GM19328 (cell line): ENCODE measurements around the gene KRT9.

Experiments used
- ATAC-seq: cut with Tn5 transposase; IDR thresholded peaks from one replicate; pipeline ENCODE4 v1.9.1; 2021; ENCODE audit warnings: mild to moderate bottlenecking, moderate library complexity; ENCODE audit not compliant: unreplicated experiment

KRT9 gene

GRCh38 chr17:41532947-41533570 is 38.8 kb downstream of the KRT9 start:
- no peak for ATAC-seq

GRCh38 chr17:41531993-41532392 is 39.9 kb downstream of the KRT9 start:
- no peak for ATAC-seq

- ATAC-seq, result no peak
These were observed 41.5 kb downstream of the KRT9 start for GRCh38 chr17:41530062-41531048.

- no peak for ATAC-seq
These were observed 42.4 kb downstream of the KRT9 start for GRCh38 chr17:41529491-41529915.

DNA sequence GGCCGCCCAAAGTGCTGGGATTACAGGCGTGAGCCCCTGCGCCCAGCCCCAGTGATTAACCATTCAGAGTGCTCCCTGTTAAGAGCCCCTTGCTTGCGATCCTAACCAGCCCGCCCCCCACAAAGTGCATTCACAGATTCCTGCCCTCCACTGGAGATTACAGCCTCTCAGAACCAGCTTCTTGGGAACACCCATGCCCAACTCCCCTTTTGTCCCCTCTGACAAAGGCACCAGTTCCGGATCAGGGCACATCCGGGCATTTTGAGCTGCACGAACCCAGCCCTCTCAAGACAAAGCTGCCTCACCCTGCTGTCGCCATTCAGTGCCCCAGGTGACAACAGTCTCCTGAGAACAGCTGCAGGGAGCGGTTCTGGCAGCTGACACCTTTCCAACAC is 42.9 kb downstream of the KRT9 start:
- no peak for ATAC-seq

- ATAC-seq, result no peak
These were observed 44.5 kb downstream of the KRT9 start for GRCh38 chr17:41527063-41528023.

- ATAC-seq, result no peak
These were observed 47.6 kb downstream of the KRT9 start for GRCh38 chr17:41524261-41524660.

GRCh38 chr17:41523787-41524186 is 48.1 kb downstream of the KRT9 start:
- no peak for ATAC-seq

GRCh38 chr17:41523225-41523593 is 48.6 kb downstream of the KRT9 start:
- no peak for ATAC-seq

DNA sequence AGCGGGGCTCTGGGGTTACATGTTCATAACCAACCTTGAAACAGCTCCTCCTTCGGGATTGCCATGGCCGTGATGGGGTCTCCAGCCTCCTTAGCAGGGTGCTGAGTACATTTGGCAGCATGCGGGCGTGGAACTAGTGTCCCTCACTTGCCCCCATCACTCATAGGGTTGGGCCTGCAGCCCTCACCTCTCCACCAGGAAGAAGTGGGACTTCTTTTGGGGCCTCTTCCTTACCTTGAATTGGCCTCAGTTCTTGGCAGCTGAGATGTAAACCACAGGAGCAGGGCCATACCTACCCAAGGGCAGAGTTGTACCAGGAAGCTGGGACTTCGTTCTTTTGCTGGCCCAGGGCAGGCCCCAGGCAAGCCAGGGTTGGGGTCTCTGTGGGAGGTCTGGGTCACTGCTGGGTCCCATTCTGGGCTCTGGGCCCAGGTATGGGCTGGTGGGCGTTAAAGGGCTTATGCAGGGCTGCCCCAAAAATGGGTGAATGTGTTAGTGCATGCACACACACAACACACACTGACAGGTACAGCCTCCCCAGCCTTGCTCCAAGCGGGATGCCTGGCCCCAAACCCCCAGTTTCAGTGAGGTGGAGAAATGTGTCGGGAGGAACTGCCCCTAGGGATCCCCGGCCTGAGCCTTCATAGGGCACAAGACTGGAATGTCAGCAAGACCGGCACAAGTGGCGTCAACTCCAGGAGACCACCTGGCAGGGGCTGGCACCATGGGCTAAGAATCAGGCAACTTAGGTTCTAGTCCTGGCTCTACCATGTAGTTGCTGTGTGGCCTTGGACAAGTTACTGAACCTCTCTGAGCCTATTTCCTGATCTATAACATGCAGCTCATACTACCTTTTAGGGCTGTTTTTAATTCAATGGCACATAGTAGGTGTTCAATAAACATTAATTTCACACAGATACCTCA is 49.3 kb downstream of the KRT9 start:
- ATAC-seq, result no peak

DNA sequence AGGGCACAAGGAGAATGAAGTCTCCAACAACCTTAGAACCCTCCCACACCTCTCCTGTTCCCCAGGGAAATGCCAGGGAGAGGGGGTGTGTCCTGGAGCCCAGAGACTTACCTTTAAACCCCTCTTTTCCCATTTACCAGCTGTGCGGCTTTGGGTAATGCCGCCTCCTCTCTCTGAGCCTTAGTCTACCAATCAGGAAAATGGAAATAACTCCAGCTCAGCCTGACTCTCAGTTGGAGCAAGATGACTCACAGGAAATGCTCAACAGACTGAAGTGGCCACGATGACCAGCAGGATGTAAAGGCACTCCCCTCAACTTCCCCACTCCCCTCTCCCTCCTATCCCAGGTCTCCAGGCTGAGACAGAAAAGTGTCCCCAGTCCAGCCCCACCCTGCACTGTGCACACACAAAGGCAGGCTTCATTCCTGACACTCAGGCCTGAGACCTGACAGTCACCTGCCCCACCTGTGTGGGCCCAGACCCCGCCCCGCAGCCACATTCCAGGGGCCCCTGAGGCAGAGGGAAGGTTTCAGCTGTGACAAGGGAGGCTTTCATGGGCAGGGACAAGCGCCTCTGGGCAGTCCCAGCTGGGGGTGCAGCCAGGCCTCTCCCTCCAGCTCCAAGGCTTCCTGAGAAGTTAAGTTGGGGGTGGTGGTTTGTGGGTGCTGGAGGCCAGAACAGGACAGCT is 50.1 kb downstream of the KRT9 start:
- ATAC-seq, result no peak

- no peak for ATAC-seq
These were observed 50.9 kb downstream of the KRT9 start for GRCh38 chr17:41520821-41521521.

- ATAC-seq, result no peak
These were observed 52.2 kb downstream of the KRT9 start for GRCh38 chr17:41519501-41520224.

DNA sequence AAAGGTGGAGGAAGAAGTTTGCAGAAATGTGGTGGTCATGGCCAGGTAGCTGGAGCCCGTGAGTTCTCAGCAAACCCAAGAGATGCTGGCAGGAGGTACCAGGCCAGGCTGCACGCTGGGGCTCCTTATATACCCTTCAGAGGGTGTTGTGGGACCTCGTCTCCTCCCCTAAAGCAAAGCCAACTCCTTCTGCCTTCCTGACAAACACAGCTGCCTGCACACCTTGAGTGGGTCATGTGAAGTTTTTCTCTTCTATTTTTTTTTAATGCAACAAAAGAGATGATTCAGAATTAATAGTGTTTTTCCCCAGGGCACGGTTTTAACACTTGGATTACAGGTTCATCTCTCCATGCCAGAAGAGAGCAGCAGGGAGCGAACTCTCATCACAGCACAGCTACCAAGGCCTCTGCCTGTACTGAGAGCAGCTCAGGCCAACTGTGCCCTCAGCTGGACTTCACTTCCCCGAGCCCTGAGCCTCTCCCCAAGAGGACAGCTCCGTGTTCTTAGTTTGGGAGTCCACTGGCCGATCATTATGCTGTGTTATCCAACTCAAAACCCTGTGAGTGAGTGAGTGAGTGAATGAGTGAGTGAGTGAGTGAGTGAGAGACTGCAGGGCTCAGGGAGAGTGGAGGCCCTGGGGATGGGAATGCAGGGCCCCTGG is 52.9 kb downstream of the KRT9 start, which contains the start of gene KRT15:
Gene KRT15 (minus strand): TSS at position 102 of the 661 bp plus-strand sequence. CDS start 63 bp downstream, at position 39.
- ATAC-seq, result no peak

DNA sequence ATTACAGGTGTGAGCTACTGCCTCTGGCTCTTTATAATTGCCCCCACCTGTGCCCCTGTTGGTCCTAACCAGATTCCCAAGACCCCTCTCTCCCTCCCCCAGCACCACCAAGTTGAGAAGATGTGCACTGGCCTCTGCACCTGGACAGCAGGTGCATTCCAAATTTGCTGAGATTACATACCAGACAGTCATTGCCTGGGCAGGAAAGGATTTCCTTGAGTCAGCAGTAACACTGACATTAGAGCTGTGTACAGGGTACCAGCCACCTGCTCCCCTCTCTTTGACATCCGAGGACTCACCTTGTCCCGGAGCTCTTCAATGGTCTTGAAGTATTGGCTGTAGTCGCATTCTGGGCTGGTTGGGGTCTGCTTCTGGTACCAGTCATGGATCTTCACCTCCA is 53.8 kb downstream of the KRT9 start:
- no peak for ATAC-seq

DNA sequence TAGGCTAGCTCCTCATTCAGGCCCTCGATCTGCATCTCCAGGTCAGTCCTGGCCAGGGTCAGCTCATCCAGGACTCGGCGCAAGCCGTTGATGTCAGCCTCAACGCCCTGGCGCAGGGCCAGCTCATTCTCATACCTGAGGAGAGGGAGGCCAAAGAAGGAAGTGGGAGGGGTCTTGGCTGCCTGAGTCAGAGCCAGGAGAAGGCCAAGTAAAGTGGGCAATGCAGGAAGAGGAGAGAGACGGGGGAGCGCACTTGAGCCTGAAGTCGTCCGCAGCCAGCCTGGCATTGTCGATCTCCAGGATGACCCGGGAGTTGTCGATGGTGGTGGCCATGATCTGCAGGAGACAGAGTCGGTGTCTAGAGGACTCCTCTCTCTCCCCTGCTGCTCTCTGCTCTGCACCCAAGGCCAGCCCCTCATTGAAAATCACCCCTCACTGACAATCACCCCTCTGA is 55.0 kb downstream of the KRT9 start:
- no peak for ATAC-seq

- ATAC-seq, result no peak
These were observed 55.6 kb downstream of the KRT9 start for GRCh38 chr17:41516147-41516829.
